Dendritic cell treated with granulocyte-macrophage colony-stimulating factor and Interleukin-4, amounts not matched to agents 40 ng/mL and 50 ng/mL, for 4 days (primary cell): ENCODE data around the gene GDF15.
"Not testable (repeated sequence)": the region's sequence is repeated elsewhere in the genome, so short reads cannot be mapped to it uniquely, and the experiment has no call there.

ENCODE experiments used
- H3K27ac Mint-ChIP-seq: one replicate; pipeline ENCODE4 v1.8.0; 2022; ENCODE audit warnings: mild to moderate bottlenecking, mixed read lengths
- H3K27me3 Mint-ChIP-seq: one replicate; pipeline ENCODE4 v1.8.0; 2022; ENCODE audit warnings: mild to moderate bottlenecking, mixed read lengths
- H3K36me3 Mint-ChIP-seq: one replicate; pipeline ENCODE4 v1.8.0; 2022; ENCODE audit warnings: low read depth, mixed read lengths
- H3K4me1 Mint-ChIP-seq: one replicate; pipeline ENCODE4 v1.8.0; 2022; ENCODE audit warnings: low read depth, mixed read lengths
- H3K4me3 Mint-ChIP-seq: one replicate; pipeline ENCODE4 v1.8.0; 2022; ENCODE audit warnings: mild to moderate bottlenecking, moderate library complexity, mixed read lengths
- H3K9me3 Mint-ChIP-seq: one replicate; pipeline ENCODE4 v1.8.0; 2022; ENCODE audit warnings: mixed read lengths
- intact Hi-C: fragments of 100-400 bp; cut with micrococcal nuclease; formaldehyde crosslinking; loops from one replicate; pipeline ENCODE4 v1.15.0; 2022

GDF15 gene

DNA sequence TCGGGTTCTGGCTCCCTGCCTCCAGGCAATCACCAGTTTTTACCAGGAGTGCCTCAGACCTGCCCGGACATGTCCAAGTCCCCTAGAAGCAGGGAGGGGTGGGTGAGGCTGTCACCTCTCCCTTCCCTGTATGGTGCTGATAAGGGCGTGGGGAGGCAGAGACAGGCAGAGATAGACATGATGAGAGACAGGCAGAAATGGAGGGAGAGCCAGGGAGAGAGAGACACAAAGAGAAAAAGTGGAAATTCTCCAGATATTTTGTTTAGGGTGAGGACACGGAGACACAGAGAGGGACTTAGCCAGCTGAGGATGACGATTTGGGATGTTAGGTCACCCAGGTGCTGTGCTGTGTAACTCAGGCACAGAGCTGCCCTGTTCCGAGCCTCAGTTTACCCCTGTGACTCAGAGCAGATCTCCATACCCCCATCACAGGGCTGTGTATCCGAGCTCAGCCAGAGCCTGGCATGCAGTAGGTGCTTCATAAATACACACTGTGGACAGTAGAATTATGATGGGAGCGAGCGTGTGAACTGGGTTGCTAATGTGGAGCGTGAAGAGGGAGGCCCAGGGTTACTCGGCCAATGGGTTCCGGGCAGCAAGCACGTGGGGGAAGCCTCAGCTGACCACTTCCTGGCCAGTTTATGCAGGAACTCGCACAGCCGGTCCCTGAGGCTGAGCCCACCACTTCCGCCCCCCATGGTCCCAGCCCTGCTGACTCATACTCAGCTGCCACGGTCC lies 11.9 kb upstream of the GDF15 start:
- H3K4me3 Mint-ChIP-seq = peak overlapping the region; percentile 30
- H3K36me3 Mint-ChIP-seq = peaks cover 9% of the 10 kb centered on the region
- intact Hi-C loops = no loop called here
- no peaks in the 10 kb centered on the region for H3K9me3 Mint-ChIP-seq
- H3K27ac Mint-ChIP-seq = peak overlapping the region; percentile 74
- H3K27me3 Mint-ChIP-seq = peaks cover 2% of the 10 kb centered on the region
- H3K4me1 Mint-ChIP-seq = peaks cover 39% of the 10 kb centered on the region

DNA sequence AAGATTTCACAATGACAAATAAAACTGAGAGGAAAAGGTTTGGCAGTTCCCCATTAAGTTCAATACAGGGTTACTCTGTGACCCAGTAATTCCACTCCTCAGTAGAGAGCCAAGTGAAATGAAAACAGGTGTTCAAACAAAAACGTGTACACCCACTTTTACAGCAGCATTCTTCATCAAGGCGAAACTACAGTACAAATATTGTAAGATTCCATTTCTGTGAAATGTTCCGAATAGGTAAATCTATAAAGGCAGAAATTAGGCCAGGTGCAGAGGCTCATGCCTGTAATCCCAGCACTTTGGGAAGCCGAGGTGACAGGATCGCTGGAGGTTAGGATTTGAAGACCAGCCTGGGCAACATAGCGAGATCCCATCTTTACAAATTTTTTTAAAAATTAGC lies 8.9 kb upstream of the GDF15 start:
- intact Hi-C loops = no loop called here
- Mint-ChIP-seq H3K27me3 (peaks cover 4% of the 10 kb centered on the region), H3K36me3 (no peaks in the 10 kb centered on the region), H3K4me3 (no peak overlapping the region), H3K27ac (no peak overlapping the region), H3K9me3 (no peaks in the 10 kb centered on the region), H3K4me1 (peaks cover 45% of the 10 kb centered on the region)

DNA sequence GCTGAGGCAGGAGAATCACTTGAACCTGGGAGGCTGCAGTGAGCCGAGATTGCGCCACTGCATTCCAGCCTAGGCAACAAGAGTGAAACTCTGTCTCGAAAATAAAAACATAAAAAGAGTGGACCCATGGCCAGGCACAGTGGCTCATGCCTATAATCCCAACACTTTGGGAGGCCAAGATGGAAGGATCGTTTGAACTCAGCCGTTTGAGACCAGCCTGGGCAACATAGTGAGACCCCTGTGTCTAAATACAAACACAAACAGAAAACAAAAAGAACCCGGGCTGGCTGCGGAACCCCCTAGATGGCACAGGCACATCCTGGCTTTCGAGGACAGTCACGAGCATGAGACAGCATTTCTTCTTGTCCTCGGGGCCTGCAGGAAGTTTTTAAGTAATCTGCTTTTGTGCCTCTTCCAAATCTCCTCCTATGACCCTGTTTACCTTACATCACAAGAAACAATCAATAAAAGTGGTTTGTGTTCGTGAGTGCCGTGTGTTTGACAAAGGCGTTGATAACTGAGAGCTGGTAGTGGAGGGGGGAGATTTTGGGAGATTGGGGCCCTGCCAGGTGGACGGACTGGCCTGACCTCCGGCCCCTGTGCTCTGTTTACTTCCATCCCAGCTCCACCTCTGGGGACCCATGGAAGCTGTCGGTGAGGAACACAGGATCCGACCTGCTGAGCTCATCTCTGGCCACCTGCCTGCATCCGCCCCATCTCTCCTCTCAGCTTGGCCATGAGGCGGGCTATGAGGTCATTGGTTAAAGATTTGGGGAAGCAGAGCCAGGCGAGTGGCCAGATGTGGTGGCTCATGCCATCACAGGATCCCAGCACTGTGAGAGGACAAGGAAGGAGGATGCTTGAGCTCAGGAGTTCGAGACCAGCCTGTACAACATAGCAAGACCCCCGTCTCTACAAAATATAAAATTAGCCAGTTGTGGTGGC lies 5.9 kb upstream of the GDF15 start:
- Mint-ChIP-seq H3K4me1 (peaks cover 31% of the 10 kb centered on the region), H3K4me3 (no peak overlapping the region), H3K36me3 (no peaks in the 10 kb centered on the region), H3K9me3 (no peaks in the 10 kb centered on the region), H3K27me3 (peaks cover 13% of the 10 kb centered on the region), H3K27ac (peak overlapping the region; percentile 65)
- intact Hi-C loops = no loop called here

DNA sequence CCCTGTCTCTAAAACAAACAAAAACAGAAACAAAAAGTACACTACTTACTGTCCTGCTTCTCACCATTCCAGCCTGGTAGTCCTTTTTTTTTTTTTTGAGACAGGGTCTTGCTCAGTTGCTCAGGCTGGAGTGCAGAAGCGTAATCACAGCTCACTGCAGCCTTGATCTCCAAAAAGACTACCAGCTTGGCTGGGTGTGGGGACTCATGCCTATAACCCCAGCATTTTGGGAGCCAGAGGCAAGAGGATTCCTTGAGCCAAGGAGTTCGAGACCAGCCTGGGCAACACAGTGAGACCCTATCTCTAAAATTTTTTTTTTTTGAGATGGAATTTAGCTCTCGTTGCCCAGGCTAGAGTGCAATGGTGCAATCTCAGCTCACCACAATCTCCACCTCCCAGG lies 5.1 kb upstream of the GDF15 start:
- H3K4me3 Mint-ChIP-seq = no peak overlapping the region
- no peaks in the 10 kb centered on the region for H3K9me3 Mint-ChIP-seq
- no peaks in the 10 kb centered on the region for H3K36me3 Mint-ChIP-seq
- peak overlapping the region; percentile 65 for H3K27ac Mint-ChIP-seq
- peaks cover 33% of the 10 kb centered on the region for H3K4me1 Mint-ChIP-seq
- intact Hi-C loops = no loop called here
- H3K27me3 Mint-ChIP-seq = peaks cover 19% of the 10 kb centered on the region

DNA sequence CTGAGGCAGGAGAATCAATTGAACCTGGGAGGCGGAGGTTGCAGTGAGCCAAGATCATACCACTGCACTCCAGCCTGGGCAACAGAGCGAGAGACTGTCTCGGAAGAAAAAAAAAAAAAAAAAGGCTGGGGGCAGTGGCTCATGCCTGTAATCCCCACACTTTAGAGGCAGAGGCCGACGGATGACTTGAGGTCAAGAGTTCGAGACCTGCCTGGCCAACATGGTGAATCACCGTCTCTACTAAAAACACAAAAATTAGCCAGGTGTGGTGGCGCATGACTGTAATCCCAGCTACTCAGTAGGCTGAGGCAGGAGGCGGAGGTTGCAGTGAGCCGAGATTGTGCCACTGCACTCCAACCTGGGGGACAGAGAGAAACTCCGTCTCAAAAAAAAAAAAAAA lies 2.3 kb upstream of the GDF15 start:
- H3K27ac Mint-ChIP-seq, H3K4me3 Mint-ChIP-seq, H3K9me3 Mint-ChIP-seq, H3K36me3 Mint-ChIP-seq, intact Hi-C loops: not testable (repeated sequence)
- Mint-ChIP-seq H3K27me3 (peaks cover 23% of the 10 kb centered on the region), H3K4me1 (peaks cover 50% of the 10 kb centered on the region)

DNA sequence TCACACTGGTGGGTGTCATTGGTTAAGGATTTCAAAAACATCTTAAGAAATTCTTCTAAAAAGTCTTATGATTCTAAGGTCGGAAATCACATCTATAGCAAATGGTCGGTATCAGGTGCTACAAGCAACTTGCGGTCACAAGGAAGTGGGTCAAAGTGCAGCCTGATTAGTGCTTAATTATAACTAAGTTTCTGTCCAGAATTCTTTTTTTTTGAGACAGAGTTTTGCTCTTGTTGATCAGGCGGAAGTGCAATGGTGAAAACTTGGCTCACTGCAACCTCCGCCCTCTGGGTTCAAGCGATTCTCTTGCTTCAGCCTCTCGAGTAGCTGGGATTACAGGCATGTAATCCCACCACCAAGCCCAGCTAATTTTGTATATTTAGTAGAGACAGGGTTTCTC lies 1.2 kb upstream of the GDF15 start:
- no peak overlapping the region for H3K27ac Mint-ChIP-seq
- H3K9me3 Mint-ChIP-seq = no peaks in the 10 kb centered on the region
- H3K27me3 Mint-ChIP-seq = peaks cover 23% of the 10 kb centered on the region
- H3K4me1 Mint-ChIP-seq = peaks cover 58% of the 10 kb centered on the region
- peaks cover 8% of the 10 kb centered on the region for H3K36me3 Mint-ChIP-seq
- H3K4me3 Mint-ChIP-seq = no peak overlapping the region
- intact Hi-C loops = loop anchor here (5.0 kb wide), 1 partner anchor 37 kb away; no protein-coding TSS in a partner anchor

DNA sequence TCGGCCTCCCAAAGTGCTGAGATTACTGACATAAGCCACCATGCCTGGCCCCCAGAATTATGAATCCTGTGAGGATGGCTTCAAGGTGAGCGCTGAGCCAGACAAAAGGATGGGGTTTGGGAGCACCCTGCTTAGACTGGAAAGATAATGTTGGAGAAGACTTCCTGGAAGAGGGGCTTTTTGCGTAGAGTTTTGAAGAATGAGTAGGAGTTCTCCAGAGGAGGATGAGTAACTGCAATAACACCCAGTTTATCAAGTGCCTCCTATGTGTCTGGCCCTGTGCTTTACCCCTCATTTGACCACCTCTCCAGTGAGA lies 641 bp upstream of the GDF15 start:
- no peaks in the 10 kb centered on the region for H3K9me3 Mint-ChIP-seq
- peaks cover 57% of the 10 kb centered on the region for H3K4me1 Mint-ChIP-seq
- H3K27ac Mint-ChIP-seq = no peak overlapping the region
- no peak overlapping the region for H3K4me3 Mint-ChIP-seq
- peaks cover 13% of the 10 kb centered on the region for H3K36me3 Mint-ChIP-seq
- peaks cover 23% of the 10 kb centered on the region for H3K27me3 Mint-ChIP-seq
- intact Hi-C loops = loop anchor here (5.0 kb wide), 1 partner anchor 38 kb away; no protein-coding TSS in a partner anchor

DNA sequence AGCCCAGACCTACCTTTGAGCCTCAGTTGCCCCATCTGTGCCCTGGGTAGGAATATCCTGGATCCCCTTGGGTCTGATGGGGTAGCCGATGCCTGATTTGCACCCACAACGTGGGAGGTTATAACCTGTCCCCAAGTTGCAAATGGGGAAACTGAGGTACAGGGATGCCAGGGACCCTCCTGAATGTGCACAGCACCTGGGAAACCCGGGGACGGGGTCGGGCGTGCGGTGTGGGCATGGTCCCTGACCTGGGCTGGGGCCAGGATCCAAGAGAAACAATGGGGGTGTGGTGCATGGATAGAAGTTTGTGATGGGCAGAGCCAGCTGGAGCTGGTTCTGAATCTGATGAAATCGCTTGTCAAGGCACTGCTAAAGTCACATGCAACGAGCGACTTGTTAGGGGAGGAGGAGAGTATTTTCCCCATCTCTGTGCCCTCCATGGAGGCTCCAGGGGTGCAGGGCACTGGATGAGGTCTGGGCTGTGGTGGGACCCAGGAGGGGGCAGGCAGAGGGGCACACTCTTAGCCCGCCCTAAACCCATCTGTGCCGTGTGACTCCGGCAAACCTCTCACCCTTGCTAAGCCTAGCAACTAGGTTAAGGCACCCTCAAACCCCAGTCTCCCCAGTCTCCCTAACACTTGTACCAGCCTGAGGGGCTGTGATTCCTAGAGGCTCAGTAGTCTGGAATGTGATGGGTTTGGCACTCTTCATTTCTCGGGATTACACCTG lies 749 bp downstream of the GDF15 start:
- intact Hi-C loops = loop anchor here (5.0 kb wide), 1 partner anchor 39 kb away; no protein-coding TSS in a partner anchor
- Mint-ChIP-seq H3K27ac (no peak overlapping the region), H3K36me3 (peaks cover 27% of the 10 kb centered on the region), H3K4me3 (no peak overlapping the region), H3K4me1 (peaks cover 67% of the 10 kb centered on the region), H3K27me3 (peaks cover 23% of the 10 kb centered on the region), H3K9me3 (no peaks in the 10 kb centered on the region)

DNA sequence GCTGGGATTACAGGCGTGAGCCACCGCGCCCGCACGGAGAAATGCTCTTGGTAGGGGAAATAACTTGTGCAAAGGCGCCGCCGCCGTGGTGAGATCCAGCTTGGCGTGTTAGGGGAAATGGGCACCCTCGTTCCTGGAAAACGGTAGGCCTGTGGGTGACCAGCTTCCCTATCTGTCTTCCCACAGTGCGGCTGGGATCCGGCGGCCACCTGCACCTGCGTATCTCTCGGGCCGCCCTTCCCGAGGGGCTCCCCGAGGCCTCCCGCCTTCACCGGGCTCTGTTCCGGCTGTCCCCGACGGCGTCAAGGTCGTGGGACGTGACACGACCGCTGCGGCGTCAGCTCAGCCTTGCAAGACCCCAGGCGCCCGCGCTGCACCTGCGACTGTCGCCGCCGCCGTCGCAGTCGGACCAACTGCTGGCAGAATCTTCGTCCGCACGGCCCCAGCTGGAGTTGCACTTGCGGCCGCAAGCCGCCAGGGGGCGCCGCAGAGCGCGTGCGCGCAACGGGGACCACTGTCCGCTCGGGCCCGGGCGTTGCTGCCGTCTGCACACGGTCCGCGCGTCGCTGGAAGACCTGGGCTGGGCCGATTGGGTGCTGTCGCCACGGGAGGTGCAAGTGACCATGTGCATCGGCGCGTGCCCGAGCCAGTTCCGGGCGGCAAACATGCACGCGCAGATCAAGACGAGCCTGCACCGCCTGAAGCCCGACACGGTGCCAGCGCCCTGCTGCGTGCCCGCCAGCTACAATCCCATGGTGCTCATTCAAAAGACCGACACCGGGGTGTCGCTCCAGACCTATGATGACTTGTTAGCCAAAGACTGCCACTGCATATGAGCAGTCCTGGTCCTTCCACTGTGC lies 2.4 kb downstream of the GDF15 start:
- H3K27me3 Mint-ChIP-seq = peaks cover 17% of the 10 kb centered on the region
- no peaks in the 10 kb centered on the region for H3K9me3 Mint-ChIP-seq
- intact Hi-C loops = loop anchor here (2.0 to 5.0 kb wide), 2 partner anchors 20 to 41 kb away; no protein-coding TSS in a partner anchor

DNA sequence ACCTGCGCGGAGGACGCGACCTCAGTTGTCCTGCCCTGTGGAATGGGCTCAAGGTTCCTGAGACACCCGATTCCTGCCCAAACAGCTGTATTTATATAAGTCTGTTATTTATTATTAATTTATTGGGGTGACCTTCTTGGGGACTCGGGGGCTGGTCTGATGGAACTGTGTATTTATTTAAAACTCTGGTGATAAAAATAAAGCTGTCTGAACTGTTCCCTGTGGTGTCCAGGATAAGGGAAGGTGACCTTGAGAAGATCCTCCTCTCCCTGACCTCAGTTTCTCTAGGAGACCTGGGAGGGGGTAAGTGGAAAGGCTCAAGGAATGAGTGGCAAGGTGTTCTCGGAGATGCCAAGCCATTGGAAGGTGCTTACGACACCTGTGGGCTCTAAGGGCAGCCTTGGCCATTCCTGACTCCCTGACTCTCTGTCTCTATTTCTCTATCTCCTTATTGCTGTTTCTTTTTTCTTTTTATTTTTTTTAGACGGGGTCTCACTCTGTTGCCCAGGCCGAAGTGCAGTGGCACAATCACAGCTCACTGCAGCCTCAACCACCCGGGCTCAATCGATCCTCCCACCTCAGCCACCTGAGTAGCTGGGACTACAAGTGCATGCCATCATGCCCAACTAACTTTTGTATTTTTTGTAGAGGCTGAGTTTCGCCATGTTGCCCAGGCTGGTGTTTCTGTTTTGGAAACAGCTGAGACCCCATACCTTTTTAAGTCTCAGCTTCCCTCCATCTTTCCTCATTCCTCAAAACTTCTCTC lies 3.2 kb downstream of the GDF15 start:
- peaks cover 15% of the 10 kb centered on the region for H3K27me3 Mint-ChIP-seq
- peak overlapping the region; percentile 46 for H3K4me3 Mint-ChIP-seq
- H3K4me1 Mint-ChIP-seq = peaks cover 81% of the 10 kb centered on the region
- peak overlapping the region; percentile 86 for H3K27ac Mint-ChIP-seq
- intact Hi-C loops = loop anchor here (2.0 to 5.0 kb wide), 2 partner anchors 20 to 42 kb away; no protein-coding TSS in a partner anchor
- peaks cover 45% of the 10 kb centered on the region for H3K36me3 Mint-ChIP-seq
- H3K9me3 Mint-ChIP-seq = no peaks in the 10 kb centered on the region

More for the DNA sequence above, 2.4 kb downstream of the GDF15 start:
- peaks cover 75% of the 10 kb centered on the region for H3K4me1 Mint-ChIP-seq
- H3K27ac Mint-ChIP-seq = peak overlapping the region; percentile 86
- H3K4me3 Mint-ChIP-seq = peak overlapping the region; percentile 80
- H3K36me3 Mint-ChIP-seq = peaks cover 37% of the 10 kb centered on the region

DNA sequence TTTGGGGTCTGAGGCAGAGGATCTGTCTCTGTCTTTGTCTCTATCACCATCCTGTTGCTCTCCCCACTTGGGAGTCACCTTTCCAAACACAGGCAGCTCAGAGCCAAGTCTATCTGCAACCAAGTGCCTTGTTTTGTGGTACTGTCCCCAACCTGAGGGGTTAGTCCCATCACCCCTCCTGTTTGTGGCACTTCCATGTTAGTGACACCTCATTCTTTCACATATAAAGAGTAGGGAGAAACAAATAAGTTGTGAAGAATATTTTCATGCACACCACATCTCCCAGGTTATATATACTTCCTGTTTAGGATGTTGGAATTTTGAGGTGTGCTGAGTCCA lies 3.7 kb downstream of the GDF15 start:
- peaks cover 87% of the 10 kb centered on the region for H3K4me1 Mint-ChIP-seq
- intact Hi-C loops = loop anchor here (2.0 to 5.0 kb wide), 2 partner anchors 19 to 42 kb away; no protein-coding TSS in a partner anchor
- no peak overlapping the region for H3K4me3 Mint-ChIP-seq
- no peaks in the 10 kb centered on the region for H3K9me3 Mint-ChIP-seq
- H3K36me3 Mint-ChIP-seq = peaks cover 51% of the 10 kb centered on the region
- peak overlapping the region; percentile 86 for H3K27ac Mint-ChIP-seq
- H3K27me3 Mint-ChIP-seq = peaks cover 11% of the 10 kb centered on the region

DNA sequence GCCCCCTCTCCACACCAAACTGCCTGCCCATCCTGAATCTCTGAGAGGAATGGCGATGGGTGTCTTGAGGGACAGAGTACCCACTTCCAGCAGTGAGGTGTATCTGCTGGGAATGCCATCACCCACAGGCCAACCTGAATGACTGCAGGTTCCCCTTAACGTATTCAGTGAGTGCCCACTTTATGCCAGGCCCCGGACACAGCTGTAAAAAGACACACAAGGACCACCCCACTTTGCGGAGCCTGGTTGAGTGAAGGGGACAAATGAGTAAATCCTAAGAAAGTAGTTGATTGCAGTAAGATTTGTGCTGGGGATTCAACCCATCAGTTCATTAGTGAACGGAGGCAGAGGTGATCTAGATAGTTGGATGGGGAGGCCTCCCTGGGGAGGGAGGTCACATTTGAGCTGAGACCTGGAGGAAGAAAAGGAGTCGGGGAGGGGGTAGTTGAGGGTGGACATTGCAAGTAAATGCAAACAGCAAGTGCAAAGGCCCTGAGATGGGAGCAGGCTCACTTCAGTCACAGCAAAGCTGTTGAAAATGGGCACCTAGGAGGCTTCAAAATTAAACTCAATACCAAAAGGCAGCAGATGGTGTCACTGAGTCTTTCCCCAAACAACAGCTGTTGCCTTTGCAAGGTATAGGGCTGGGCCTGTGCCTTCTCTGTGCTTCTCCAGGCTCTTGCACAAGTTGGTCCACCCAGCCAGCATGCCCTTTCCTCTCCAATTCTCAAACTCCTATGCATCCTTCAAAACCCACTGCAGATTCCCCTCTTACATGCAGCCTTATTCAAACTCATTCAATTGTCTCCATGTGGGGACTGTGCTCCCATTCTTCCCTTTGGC lies 4.3 kb downstream of the GDF15 start:
- H3K36me3 Mint-ChIP-seq = peaks cover 57% of the 10 kb centered on the region
- intact Hi-C loops = no loop called here
- H3K27me3 Mint-ChIP-seq = peaks cover 8% of the 10 kb centered on the region
- H3K27ac Mint-ChIP-seq = peak overlapping the region; percentile 96
- H3K9me3 Mint-ChIP-seq = no peaks in the 10 kb centered on the region
- no peak overlapping the region for H3K4me3 Mint-ChIP-seq
- H3K4me1 Mint-ChIP-seq = peaks cover 92% of the 10 kb centered on the region
